Esophagus squamous epithelium (tissue), 4 donors: ENCODE measurements around the gene ATP10A.

Experiments
- POLR2A ChIP-seq, 4 donors: fragments of 450-650 bp; IDR thresholded peaks; one replicate each; pipeline ENCODE4 v1.6.1; 2017; ENCODE audit warnings: antibody characterized with exemption in 4 of 4, mild to moderate bottlenecking in 4 of 4, moderate library complexity in 3 of 4
- TF ChIP-seq, protein P1 (sequence below), 6 experiments: fragments of 450-650 bp in 4 of 6; fragments of 200-600 bp in 2 of 6; sonication (generic) in 2 of 6; IDR thresholded peaks; one replicate each; pipeline ENCODE4 v1.5.1; 2016 to 2019; ENCODE audit warnings: antibody characterized with exemption in 6 of 6, mild to moderate bottlenecking in 4 of 6, moderate library complexity in 4 of 6

DNA sequence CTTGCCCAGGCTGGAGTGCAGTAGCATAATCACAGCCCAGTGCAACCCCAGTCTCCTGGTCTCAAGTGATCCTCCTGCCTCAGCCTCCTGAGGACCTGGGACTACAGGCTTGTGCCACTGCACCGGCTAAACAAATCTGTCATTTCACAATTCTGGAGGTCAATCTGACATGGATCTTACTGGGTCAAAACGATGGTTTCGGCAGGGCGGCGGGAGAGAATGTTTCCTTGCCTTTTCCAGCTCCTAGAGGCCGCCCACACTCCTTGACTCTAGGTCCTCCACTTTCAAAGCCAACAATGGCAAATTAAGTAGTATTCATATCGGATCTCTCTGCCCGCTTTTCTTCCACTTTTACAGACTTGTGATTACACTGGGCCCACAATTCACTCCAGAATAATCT is 14.8 kb downstream of the ATP10A start:
- TF ChIP-seq POLR2A (IDR thresholded peaks at IDR 0.05), result no peak
- TF ChIP-seq, protein P1, sequence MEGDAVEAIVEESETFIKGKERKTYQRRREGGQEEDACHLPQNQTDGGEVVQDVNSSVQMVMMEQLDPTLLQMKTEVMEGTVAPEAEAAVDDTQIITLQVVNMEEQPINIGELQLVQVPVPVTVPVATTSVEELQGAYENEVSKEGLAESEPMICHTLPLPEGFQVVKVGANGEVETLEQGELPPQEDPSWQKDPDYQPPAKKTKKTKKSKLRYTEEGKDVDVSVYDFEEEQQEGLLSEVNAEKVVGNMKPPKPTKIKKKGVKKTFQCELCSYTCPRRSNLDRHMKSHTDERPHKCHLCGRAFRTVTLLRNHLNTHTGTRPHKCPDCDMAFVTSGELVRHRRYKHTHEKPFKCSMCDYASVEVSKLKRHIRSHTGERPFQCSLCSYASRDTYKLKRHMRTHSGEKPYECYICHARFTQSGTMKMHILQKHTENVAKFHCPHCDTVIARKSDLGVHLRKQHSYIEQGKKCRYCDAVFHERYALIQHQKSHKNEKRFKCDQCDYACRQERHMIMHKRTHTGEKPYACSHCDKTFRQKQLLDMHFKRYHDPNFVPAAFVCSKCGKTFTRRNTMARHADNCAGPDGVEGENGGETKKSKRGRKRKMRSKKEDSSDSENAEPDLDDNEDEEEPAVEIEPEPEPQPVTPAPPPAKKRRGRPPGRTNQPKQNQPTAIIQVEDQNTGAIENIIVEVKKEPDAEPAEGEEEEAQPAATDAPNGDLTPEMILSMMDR (IDR thresholded peaks at IDR 0.05), result no peak
